ENCODE results near the gene FTCD. TPM values are rescaled to one million over a fixed set of nuclear protein-coding genes. Genes with fewer than 3 reads are reported as not detected.

FTCD gene
- total and polyA plus RNA-seq, 2 of the 4 experiments (the other 2 are of a cell fraction): 0.55 TPM; not detected in 1

DNA sequence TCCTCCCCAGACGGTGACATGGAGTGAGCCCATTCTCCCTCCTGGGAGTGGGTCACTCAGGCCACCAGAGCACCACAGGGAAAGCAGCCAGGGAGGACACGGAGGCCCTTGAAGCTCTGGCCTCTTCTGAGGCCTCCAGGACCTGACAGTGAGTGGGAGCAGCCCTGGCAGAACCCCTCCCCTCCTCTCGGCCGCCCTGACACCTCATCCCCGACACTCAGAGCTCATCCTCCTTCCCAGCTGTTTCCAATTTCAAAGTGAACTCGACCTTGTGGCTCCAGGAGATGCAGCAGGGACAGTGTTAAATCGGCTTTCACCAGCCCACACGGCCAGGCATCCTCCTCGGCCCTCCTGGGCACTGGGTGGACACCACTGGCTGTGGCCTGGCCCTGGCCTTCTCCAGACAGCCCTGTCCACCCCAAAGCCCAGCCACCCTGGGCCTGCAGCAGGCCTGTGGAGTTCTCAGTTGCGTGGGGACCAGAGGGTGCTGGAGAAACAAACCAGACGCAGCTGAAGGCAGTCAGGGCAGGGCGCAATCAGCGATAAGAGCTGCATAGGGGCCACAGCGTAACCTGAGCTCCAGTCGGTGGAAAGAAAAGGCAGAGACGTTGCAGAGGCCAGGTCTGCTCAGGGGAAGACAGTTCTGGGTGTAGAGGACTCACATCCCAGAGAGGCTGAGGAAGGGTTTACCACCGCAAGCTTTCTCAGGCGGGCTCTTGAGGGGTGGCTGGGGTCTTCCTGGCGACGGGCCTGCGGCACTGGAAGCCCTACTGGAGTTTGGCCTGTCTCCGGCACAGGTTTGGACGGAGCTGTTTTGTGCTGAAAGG lies 27.1 kb downstream of the FTCD start:
- H4K20me1 ChIP-seq (ENCODE audit: insufficient read depth, low read length): peaks cover 99% of the 10 kb centered on the region
- dilution Hi-C loops (cut with HindIII; ENCODE audit: low sequenced_read_pairs, unreplicated experiment): no loop called here
- no peaks in the 10 kb centered on the region for H3K27me3 ChIP-seq (ENCODE audit: control insufficient read depth, insufficient read depth, low read length)
- no peak for TF ChIP-seq FOS (IDR thresholded peaks at IDR 0.05; ENCODE audit: low read depth, low read length)
- TF ChIP-seq MXI1 (IDR thresholded peaks at IDR 0.05; ENCODE audit: borderline replicate concordance, low read depth, low read length): no peak
- TF ChIP-seq CHD1 (IDR thresholded peaks at IDR 0.05; ENCODE audit: low read depth, low read length): no peak
- TF ChIP-seq, protein P1, sequence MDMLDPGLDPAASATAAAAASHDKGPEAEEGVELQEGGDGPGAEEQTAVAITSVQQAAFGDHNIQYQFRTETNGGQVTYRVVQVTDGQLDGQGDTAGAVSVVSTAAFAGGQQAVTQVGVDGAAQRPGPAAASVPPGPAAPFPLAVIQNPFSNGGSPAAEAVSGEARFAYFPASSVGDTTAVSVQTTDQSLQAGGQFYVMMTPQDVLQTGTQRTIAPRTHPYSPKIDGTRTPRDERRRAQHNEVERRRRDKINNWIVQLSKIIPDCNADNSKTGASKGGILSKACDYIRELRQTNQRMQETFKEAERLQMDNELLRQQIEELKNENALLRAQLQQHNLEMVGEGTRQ (IDR thresholded peaks at IDR 0.05; ENCODE audit: low read depth, low read length): no peak
- TF ChIP-seq NFE2L2 (IDR thresholded peaks at IDR 0.05; ENCODE audit: low read depth, low read length): no peak
- TF ChIP-seq RCOR1 (IDR thresholded peaks at IDR 0.05; ENCODE audit: insufficient replicate concordance, low read length): no peak
- TF ChIP-seq, protein P2, sequence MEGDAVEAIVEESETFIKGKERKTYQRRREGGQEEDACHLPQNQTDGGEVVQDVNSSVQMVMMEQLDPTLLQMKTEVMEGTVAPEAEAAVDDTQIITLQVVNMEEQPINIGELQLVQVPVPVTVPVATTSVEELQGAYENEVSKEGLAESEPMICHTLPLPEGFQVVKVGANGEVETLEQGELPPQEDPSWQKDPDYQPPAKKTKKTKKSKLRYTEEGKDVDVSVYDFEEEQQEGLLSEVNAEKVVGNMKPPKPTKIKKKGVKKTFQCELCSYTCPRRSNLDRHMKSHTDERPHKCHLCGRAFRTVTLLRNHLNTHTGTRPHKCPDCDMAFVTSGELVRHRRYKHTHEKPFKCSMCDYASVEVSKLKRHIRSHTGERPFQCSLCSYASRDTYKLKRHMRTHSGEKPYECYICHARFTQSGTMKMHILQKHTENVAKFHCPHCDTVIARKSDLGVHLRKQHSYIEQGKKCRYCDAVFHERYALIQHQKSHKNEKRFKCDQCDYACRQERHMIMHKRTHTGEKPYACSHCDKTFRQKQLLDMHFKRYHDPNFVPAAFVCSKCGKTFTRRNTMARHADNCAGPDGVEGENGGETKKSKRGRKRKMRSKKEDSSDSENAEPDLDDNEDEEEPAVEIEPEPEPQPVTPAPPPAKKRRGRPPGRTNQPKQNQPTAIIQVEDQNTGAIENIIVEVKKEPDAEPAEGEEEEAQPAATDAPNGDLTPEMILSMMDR (conservative IDR thresholded peaks at IDR 0.05; ENCODE audit: low read depth, low read length): no peak
- no peak for TF ChIP-seq MAZ (IDR thresholded peaks at IDR 0.05; ENCODE audit: borderline replicate concordance, low read depth, low read length)
- TF ChIP-seq RFX5 (IDR thresholded peaks at IDR 0.05; ENCODE audit: low read depth, low read length): no peak
- TF ChIP-seq POLR2A (IDR thresholded peaks at IDR 0.05; ENCODE audit: low read depth, low read length): no peak
- TF ChIP-seq CEBPB (IDR thresholded peaks at IDR 0.05; ENCODE audit: low read depth, low read length): no peak
- TF ChIP-seq RAD21 (IDR thresholded peaks at IDR 0.05; ENCODE audit: low read length): no peak
- TF ChIP-seq BHLHE40 (IDR thresholded peaks at IDR 0.05; ENCODE audit: low read depth, low read length): no peak
- no peak for TF ChIP-seq SMC3 (IDR thresholded peaks at IDR 0.05; ENCODE audit: low read depth, low read length)
- no peak for TF ChIP-seq MAFK (IDR thresholded peaks at IDR 0.05; ENCODE audit: low read depth, low read length)

More for the DNA sequence above, 27.1 kb downstream of the FTCD start:
- H2AK5ac ChIP-seq (ENCODE audit: low read depth, low read length): no peak overlapping the region
- POLR2A ChIA-PET (ENCODE audit: unreplicated experiment): no interaction called here
- H2BK5ac ChIP-seq (ENCODE audit: low read depth, low read length, poor library complexity, severe bottlenecking): peak overlapping the region; percentile 37
- H4K8ac ChIP-seq (ENCODE audit: low read depth in 2 of 2, low read length in 2 of 2): peak overlapping the region in 1 of 2 experiments; percentile 28; a peak in 1 of 4 replicates
- no peak overlapping the region for H2AFZ ChIP-seq (replicated peaks; ENCODE audit: low read length, poor library complexity)
- peaks cover 7 to 64% of the 10 kb centered on the region in 2 experiments for H3K79me1 ChIP-seq (ENCODE audit: low read depth in 1 of 2, low read length in 2 of 2)
- ATAC-seq (ENCODE audit: low read depth) (no peak), DNase-seq (no peak)
- intact Hi-C loops (cut with micrococcal nuclease): no loop called here
- H3K56ac ChIP-seq (ENCODE audit: extremely low read depth, insufficient read depth, low read length): no peak overlapping the region
- no peaks in the 10 kb centered on the region for H3K9me3 ChIP-seq (ENCODE audit: control insufficient read depth, insufficient read depth, low read length)
- H2BK120ac ChIP-seq (ENCODE audit: low read depth, low read length): no peak overlapping the region
- H3K14ac ChIP-seq (replicated peaks; ENCODE audit: low read depth, low read length): no peak overlapping the region
- CTCF ChIA-PET: no interaction called here
- H2BK15ac ChIP-seq (ENCODE audit: low read depth, low read length): no peak overlapping the region
- H3K9me1 ChIP-seq (ENCODE audit: insufficient read depth, low read length): peaks cover 14% of the 10 kb centered on the region
- H3K4me1 ChIP-seq (ENCODE audit: control insufficient read depth, insufficient read depth, low read length): no peaks in the 10 kb centered on the region
- H3K4me3 ChIP-seq (ENCODE audit: insufficient read depth, low read depth, low read length): no peak overlapping the region
- no peak overlapping the region for H2BK20ac ChIP-seq (ENCODE audit: low read depth, low read length)
- H3K9ac ChIP-seq (ENCODE audit: low read depth, low read length): no peak overlapping the region
- no peak overlapping the region for H2AK9ac ChIP-seq (replicated peaks; ENCODE audit: low read depth, low read length, poor library complexity)
- H4K91ac ChIP-seq (ENCODE audit: insufficient read depth, low read depth, low read length): no peak overlapping the region
- H3K18ac ChIP-seq (ENCODE audit: low read depth, low read length): no peak overlapping the region
- peaks cover 86% of the 10 kb centered on the region for H3K36me3 ChIP-seq (ENCODE audit: control insufficient read depth, insufficient read depth, low read length)
- in situ Hi-C loops (cut with MboI; ENCODE audit: low sequenced_read_pairs): no loop called here
- no peak overlapping the region for H3K23ac ChIP-seq (ENCODE audit: low read depth, low read length)
- H3K4ac ChIP-seq (ENCODE audit: low read depth, low read length): no peak overlapping the region
- no peak overlapping the region for H4K5ac ChIP-seq (ENCODE audit: low read depth, low read length)
- BruUV-seq (replicated peaks): no TSS peak
- H3K27ac ChIP-seq (ENCODE audit: insufficient read depth, low read length): 0 out of 2 replicates have a peak overlapping the region, but pooled peaks have one; percentile 1
- H3K4me2 ChIP-seq (ENCODE audit: low read depth, low read length): no peak overlapping the region
- 67% methylated on average over 17 of the region's 23 CpGs; no CpG with 5 or more reads in 1 of the 2 experiments for WGBS, 2 experiments (ENCODE audit: extremely low coverage in 2 of 2, insufficient read length in 1 of 2)
